Adipose tissue (tissue), 3 donors: Measurements from ENCODE around the gene ADARB2. TPM values are rescaled to one million over a fixed set of nuclear protein-coding genes. Genes with fewer than 3 reads are reported as not detected.

Experiments used
- H3K27ac ChIP-seq: one replicate; pipeline ENCODE4 v1.5.1; 2013; ENCODE audit warnings: low read depth, low read length
- WGBS, 3 donors: extraction: QIAGEN DNeasy Blood & Tissue Kit; methylation state at CpG; one replicate each; pipeline ENCODE4 v1.1.7; 2013; 5-methylcytosine and 5-hydroxymethylcytosine counted together
- polyA plus RNA-seq, 3 donors: library from polyadenylated mRNA; stranded (reverse); fragments of 200-250 nt; gene quantifications; one replicate each; pipeline ENCODE4 v1.2.3, GENCODE V29; 2013
- donor health status: healthy with polysubstance abuse.
- donor health status: Bipolar disorder and iron deficiency.
- donor health status: healthy.

The ADARB2 gene
- polyA plus RNA-seq, 3 donors = 0.31 to 1.9 (median 0.56) TPM

DNA sequence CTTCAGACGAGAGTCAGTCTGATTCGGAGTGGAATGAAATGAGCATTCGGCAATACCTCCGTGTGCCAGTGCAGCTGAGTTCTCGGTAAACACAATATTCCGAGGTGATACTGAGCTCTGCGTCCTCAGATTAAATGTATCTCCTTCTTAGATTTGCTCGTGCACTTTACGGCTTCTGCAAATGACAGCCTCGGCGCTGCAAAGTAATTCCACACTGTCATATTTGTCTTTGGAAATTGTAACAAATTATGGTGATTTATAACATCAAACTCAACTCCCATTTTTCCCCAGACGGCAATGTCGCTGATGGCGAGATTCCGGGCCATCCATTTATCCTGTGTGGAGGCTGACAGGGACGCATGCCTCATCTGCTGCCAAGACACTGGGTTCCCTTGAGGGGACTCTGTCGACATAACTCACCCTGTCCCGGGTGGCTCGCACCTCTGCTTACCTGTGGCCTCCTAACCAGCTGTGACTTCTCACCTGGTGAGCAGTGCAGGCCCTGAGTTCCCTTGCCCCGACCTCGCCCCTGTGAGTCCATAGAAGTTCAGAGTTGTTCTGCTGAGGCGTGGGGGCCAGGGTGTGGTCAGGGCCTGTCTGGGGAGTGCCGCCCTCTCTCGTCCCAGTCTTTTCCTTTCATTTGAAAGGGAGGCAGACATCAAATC is 201.9 kb downstream of the ADARB2 start:
- H3K27ac ChIP-seq = no peak overlapping the region
- 68 to 70% (median 69%) methylated on average over 24 of the region's 24 CpGs for WGBS, 3 donors

DNA sequence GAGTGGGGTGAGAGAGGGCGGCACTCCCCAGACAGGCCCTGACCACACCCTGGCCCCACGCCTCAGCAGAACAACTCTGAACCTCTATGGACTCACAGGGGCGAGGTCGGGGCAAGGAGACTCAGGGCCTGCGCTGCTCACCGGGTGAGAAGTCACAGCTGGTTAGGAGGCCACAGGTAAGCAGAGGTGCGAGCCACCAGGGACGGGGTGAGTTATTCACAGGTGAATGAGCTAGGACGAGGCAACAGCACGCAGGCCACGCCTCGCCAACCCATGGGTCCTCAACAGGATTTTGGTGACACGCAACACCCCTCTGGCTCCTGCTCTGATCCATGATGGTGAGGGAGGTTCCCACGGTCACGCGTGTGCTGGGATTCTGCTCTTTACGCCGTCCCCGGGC is 202.5 kb downstream of the ADARB2 start:
- 84 to 85% (median 84%) methylated on average over 19 of the region's 19 CpGs for WGBS, 3 donors
- no peak overlapping the region for H3K27ac ChIP-seq

DNA sequence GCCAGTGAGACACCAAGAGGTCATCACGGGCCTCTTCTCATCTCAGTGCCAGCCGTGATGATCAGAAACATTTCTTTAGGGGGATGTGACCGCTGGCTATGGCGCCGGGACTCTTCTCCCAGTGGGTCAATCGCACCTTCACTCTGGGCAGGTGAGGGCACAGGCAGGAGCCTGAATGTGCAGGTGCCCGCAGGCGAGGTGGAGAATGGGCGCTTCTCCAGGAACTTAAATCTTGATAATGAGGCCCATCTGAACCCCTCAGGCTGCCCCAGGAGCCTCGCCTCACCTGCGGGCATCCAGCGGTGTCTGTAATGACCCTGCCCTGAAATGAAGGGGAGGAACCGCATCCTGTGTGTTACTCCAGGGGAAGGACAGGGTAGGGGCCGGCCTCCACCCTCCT is 204.7 kb downstream of the ADARB2 start:
- H3K27ac ChIP-seq = no peak overlapping the region

DNA sequence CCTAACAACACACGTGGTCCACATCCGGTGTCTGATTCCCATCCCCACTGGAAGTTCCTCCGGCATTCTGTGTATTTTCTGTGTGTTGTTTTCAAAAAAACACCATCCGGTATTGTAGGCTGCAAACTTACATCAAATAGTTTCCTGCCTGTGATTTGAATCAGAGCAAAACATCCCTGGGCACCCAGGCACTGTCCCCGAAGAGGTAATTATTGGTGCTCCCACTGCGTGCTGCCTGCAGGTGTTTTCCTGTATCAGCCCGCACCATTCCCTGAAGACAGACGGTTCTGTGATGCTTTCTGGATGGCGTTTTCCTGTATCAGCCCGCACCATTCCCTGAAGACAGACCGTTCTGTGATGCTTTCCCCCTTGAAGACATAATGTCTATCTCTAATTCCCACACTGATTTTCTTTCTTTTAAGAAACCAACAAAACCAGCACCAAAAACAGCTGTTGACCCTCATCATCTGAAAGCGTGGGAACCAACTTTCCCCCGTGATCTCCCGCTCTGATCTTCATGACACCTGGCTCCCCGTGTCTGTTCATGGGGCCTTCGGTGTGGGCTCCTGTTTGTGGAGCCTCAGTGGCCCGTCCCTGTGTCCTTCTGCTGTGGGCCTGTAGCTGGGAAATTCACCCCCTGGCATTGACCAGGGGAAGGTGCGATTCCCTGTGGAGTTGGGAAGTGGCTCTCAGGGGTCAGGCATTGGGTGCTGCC is 205.3 kb downstream of the ADARB2 start:
- 71 to 77% (median 76%) methylated on average over 18 of the region's 18 CpGs for WGBS, 3 donors
- H3K27ac ChIP-seq = no peak overlapping the region

More for the DNA sequence above, 204.7 kb downstream of the ADARB2 start:
- 76 to 91% (median 89%) methylated on average over 13 to 14 of the region's 14 CpGs for WGBS, 3 donors

DNA sequence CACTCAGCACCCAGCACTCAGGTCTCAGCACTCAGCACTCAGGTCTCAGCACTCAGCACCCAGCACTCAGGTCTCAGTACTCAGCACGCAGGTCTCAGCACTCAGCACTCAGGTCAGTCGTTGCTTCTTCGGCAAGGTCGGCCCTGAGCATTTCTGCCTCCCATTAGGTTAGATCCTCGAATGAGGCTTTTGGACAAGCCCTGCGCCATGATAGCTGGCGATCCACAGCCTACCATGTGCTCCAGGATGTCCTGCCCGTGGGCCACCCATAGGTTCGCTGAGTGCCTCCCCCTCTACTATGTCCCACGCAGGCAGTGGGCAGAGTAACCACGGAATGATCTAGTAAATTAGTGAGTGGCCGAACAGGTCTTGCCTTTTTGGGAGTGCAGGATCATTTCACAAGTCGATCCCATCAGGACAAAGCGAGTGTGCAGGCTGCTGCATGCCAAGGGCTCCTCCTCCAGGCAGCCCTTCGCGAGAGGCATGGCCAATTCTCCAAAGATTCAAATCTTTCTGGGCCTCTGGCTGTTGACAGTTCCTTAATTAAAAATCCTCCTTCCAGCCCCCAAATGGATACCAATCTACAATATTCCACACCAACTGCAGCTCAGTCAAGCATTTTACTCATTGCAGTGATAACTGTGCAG is 206.3 kb downstream of the ADARB2 start:
- H3K27ac ChIP-seq = no peak overlapping the region
- WGBS, 3 donors = 84 to 92% (median 90%) methylated on average over 16 of the region's 16 CpGs

DNA sequence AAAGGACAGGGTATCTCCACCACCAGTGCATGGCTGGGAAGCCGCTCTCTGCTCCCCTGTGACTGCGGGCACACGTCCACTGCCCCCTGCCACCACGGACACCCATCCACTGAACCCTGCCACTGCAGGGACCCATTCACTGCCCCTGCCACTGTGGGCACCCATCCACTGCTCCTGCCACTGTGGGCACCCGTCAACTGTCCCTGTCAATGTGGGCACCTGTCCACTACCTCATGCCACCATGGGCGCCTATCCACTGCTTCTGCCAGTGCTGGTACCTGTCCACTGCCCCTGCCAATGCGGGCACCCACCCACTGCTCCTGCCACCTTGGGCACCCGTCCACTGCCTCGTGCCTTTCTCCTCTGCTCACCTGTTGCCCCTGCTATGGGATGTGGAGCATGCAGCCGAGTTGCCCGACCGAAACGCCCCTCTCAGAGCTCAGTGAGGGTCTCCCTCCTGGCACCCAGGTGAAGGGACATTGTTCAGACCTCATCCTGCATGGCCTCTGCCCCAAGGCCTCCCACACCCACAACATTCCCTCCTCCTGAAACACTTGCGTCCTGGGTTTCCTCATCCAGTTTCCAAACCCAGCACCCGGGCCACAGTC is 207.4 kb downstream of the ADARB2 start:
- no peak overlapping the region for H3K27ac ChIP-seq
- 87 to 91% (median 91%) methylated on average over 15 of the region's 15 CpGs for WGBS, 3 donors

- 79 to 88% (median 87%) methylated on average over 15 of the region's 15 CpGs for WGBS, 3 donors
- no peak overlapping the region for H3K27ac ChIP-seq
These were observed 209.4 kb downstream of the ADARB2 start for GRCh38 chr10:1527951-1528350.

DNA sequence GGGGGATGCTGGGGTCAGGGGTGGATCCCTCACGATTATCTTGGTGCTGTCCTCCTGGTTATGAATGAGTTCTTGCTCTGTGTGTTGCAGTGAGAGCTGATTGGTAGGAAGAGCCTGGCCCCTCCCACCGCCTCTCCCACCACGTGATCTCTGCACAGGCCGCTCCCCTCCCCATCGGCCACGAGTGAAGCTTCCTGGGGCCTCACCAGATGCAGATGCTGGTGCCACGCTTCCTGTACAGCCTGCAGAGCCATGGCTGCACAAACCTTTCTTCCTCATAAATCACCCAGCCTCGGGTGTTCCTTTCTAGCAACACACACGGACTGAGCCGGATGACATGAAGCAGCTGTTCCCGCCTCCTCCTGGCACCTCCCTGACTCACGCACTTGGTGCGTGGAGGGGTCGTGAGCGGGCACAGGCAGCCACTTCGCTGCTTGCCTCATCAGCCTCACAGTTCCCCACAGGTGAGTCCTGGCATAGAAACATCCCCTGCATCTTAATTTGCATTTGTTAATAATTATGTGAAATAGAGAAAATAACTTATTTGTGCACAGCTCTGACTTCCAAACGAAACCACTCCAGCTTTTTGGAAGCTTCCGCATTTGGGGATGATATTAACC is 210.8 kb downstream of the ADARB2 start:
- WGBS, 3 donors = 42 to 49% (median 44%) methylated on average over 18 of the region's 18 CpGs

GRCh38 chr10:1525354-1526162 is 211.8 kb downstream of the ADARB2 start:
- 86 to 92% (median 90%) methylated on average over 32 of the region's 32 CpGs for WGBS, 3 donors
- no peak overlapping the region for H3K27ac ChIP-seq

More for the DNA sequence above, 210.8 kb downstream of the ADARB2 start:
- H3K27ac ChIP-seq = no peak overlapping the region

GRCh38 chr10:1524540-1524939 is 212.8 kb downstream of the ADARB2 start:
- H3K27ac ChIP-seq = no peak overlapping the region
- WGBS, 3 donors = 47 to 75% (median 71%) methylated on average over 7 of the region's 7 CpGs

DNA sequence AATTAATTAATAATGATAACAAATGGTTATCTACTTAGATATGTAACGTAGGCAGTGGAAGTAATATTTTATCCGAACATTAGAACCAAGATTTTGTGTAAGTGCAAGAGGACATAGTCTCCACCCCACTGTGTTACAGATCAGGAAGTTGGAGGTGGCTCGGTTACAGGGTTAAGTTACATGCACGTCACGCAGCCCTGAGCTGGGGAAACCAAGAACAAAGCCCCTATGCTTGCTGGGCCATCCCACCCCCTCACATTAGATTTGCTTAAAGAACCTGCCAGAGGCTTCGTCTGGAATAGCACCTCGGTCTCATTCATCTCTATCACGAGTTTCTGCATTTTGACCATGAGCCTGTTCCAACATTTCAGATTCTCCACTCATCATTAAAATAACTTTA is 214.1 kb downstream of the ADARB2 start:
- 45 to 57% (median 53%) methylated on average over 8 of the region's 8 CpGs for WGBS, 3 donors
- no peak overlapping the region for H3K27ac ChIP-seq

DNA sequence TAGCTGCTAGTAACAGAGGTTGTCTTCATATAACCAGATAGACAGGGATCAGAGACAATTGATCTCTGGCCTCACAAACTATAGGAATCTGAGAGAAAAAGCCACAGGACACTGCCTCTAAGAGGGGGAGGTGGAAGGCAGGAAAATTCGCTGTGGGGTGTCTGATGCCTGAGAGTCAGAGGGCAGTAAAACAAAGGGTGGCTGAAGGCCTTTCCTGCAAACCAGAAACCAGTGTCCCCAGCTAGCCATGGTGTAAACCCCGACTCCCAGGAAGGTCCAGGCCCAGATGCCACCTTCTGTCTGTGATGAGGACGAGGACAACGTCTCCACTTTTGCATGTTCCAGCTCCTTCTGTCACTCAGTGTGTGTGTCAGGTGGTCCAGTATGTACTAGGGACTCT is 215.1 kb downstream of the ADARB2 start:
- H3K27ac ChIP-seq = no peak overlapping the region
- whole genome bisulfite sequencing, 3 donors = 57 to 72% (median 65%) methylated on average over 4 of the region's 4 CpGs

DNA sequence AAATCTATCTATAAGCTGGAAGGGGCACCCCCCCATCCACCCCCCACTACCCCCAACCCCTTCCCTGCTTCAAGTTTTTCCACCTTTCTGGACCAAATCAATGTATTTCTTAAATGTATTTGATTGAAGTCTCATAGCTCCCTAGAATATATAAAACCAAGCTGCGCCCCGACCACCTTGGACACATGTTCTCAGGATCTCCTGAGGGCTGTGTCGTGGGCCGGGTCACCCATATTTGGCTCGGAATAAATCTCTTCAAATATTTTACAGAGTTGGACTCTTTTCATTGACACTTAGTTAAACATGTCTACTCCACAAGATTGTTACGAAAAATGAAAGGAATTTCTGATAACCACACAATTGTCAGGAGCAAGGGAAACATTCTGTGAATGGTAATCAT is 215.6 kb downstream of the ADARB2 start:
- 61 to 83% (median 80%) methylated on average over 6 of the region's 6 CpGs for WGBS, 3 donors
- no peak overlapping the region for H3K27ac ChIP-seq

DNA sequence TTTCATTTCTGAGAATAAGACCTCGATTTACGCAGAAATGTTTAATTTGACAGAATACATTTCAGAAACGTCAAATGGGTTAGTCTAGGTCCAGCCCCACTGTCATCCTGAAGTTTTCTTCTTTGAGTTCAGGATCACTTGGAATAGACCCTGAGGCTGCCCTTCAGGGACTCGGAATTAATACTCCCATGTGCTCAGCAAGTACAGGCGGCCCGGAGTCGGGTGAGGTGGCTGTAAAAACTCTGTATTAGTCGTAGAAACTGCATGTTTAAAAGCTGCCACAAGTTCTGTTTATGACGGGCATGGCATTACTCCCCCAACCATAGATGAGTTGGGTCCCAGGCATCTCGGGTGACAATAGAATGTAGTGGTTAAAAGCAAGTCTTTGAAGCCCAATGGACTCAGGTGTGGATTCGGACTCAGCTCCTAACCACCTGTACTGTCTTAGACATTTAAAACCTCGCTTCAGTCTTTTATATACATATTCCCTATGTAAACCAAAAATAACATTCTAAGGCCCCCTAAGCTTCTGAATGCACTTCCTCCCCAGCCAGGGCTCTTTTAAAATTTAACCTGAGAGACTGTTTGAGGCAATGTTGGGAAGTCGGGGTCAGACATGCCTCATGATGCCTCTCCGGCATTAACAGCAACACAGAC is 216.3 kb downstream of the ADARB2 start:
- 69 to 83% (median 75%) methylated on average over 14 of the region's 14 CpGs for WGBS, 3 donors
- no peak overlapping the region for H3K27ac ChIP-seq

GRCh38 chr10:1519391-1519790 is 217.9 kb downstream of the ADARB2 start:
- 88 to 93% (median 93%) methylated on average over 6 of the region's 6 CpGs for WGBS, 3 donors
- no peak overlapping the region for H3K27ac ChIP-seq

GRCh38 chr10:1517684-1518083 is 219.6 kb downstream of the ADARB2 start:
- no peak overlapping the region for H3K27ac ChIP-seq
- WGBS, 3 donors = 78 to 85% (median 81%) methylated on average over 7 of the region's 7 CpGs

- 64 to 67% (median 65%) methylated on average over 29 of the region's 29 CpGs for WGBS, 3 donors
- H3K27ac ChIP-seq = no peak overlapping the region
These were observed 220.7 kb downstream of the ADARB2 start for GRCh38 chr10:1516492-1517165.
